OCI-LY3 (cell line): ENCODE measurements around the gene ACTRT2.

Experiments used
- CTCF ChIP-seq: fragments of 200-600, 300-600 bp; sonication (generic); IDR thresholded peaks from 2 replicates; pipeline ENCODE4 v1.5.1; 2014; ENCODE audit warnings: antibody characterized with exemption, low read length, low read depth
- EZH2phosphoT487 ChIP-seq: fragments of 200-600 bp; shearing (Covaris generic); IDR thresholded peaks from 2 replicates; pipeline ENCODE4 v1.6.1; 2018; ENCODE audit warnings: antibody characterized with exemption, mixed run types, low read depth

- TF ChIP-seq CTCF (no peak), EZH2phosphoT487 (no peak)
Measured at GRCh38 chr1:3014443-3015268, 6.6 kb upstream of the ACTRT2 start.
